Renal cortical epithelial cell (primary cell): ENCODE results near the gene CELA2B. TPM values are rescaled to one million over a fixed set of nuclear protein-coding genes. Genes with fewer than 3 reads are reported as not detected.
"Not testable (repeated sequence)": the region's sequence is repeated elsewhere in the genome, so short reads cannot be mapped to it uniquely, and the experiment has no call there.

Experiments used
- DNase-seq: peaks from one replicate; pipeline ENCODE4 v3.0.0-alpha.2; 2011; ENCODE audit warnings: low read depth
- total RNA-seq: library from RNA; depleted of rRNA; stranded (reverse); fragments of >200 nt; gene quantifications from 2 replicates; pipeline ENCODE4 v1.2.3, GENCODE V29; 2014

Gene CELA2B
- total RNA-seq, 1 donor from 2014 or later, result not detected

DNA sequence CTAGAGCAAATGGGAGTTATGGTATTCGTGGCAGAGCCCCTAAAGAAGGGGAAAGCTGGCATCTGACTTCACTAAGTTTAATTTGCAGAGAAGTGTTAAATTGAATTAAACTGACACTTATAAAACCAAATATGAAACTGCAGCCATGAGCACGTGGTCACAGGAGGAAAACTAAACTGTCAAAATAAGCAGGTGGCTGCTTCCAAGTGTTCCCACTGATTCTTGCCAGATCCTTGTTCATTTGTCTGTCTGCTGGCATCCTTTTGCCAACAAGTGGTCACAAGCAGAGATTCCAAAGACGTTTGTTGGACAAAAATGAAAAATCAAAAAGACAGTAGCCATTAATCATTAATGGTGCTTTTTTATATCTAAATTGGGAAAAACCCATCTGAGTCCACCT, 6.5 kb upstream of the CELA2B start:
- no peak for DNase-seq

DNA sequence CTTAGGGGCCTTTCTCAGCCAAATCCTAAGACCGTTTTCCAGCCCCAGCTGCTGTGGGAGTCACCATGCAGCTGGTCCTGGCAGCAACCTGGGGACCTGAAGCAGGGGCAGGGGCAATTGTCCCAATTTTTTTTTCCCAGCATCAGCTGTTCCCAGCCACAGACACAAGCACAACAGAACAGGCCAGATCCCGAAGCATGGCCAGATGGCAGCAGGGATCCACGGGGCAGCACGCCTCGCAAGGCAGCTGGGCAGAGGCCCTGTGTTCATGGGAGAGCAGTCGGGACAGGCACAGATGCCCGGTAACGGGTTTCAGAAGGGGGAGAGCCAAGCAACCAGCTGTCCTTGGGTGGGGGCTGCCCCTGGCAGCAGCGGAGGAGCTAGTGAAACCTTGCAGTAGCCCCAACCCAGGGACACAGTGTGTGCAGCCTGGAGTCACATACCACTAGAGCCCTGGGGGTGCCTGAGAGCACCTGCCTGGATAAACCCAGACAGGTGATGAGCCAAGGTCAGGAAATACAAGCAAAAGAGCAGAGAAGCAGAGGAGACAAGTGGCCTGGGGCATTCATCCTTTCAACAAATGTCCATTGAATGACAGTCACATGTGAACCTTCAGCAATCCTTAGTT, 6.0 kb upstream of the CELA2B start:
- DNase-seq, result not testable (repeated sequence)

- not testable (repeated sequence) for DNase-seq
Measured at GRCh38 chr1:15471067-15471466, 4.8 kb upstream of the CELA2B start.

GRCh38 chr1:15471723-15472122, 4.2 kb upstream of the CELA2B start:
- not testable (repeated sequence) for DNase-seq

DNA sequence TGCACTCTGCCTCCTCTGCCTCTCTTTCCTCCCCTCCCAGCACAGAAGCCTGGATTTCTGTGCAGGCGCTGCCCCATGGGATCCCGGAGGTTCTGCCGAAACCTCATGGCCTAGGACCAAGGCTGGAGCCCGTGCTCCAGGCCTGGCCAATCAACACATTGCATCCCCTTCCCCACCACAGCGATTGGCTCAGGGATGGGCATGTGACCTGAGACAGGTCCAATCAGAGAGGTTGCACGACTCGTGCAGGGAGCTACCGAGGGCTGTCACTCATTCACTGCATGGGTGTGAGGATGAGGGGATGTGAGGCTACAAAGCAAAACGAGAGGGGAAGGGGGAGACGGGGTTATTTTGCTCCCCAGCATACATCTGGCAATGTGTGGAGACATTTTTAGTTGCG, 3.3 kb upstream of the CELA2B start:
- DNase-seq, result no peak

DNA sequence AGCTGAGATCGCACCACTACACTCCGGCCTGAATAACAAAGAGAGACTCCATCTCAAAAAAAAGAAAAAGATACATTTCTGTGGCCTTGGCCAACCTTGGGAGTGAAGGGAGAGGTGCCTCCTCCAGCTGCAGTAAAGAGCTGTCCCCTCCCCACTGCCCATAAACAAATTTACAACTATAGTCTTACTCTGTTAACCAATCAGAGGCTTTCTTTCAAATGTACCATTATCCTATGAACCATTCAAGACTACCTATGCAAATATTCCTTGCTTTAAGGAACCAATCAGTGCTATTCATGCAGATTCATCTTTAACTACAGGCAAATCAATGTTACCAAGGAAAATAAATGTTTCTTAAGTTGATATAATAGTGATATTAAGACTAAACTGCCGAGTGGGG, 1.0 kb downstream of the CELA2B start:
- no peak for DNase-seq

- no peak for DNase-seq
Measured at GRCh38 chr1:15477646-15478212, 1.8 kb downstream of the CELA2B start.

- no peak for DNase-seq
Measured at GRCh38 chr1:15479654-15480347, 3.9 kb downstream of the CELA2B start.

- DNase-seq, result not testable (repeated sequence)
Measured at GRCh38 chr1:15482455-15482854, 6.6 kb downstream of the CELA2B start.

GRCh38 chr1:15482983-15483543, 7.2 kb downstream of the CELA2B start:
- DNase-seq, result not testable (repeated sequence)

DNA sequence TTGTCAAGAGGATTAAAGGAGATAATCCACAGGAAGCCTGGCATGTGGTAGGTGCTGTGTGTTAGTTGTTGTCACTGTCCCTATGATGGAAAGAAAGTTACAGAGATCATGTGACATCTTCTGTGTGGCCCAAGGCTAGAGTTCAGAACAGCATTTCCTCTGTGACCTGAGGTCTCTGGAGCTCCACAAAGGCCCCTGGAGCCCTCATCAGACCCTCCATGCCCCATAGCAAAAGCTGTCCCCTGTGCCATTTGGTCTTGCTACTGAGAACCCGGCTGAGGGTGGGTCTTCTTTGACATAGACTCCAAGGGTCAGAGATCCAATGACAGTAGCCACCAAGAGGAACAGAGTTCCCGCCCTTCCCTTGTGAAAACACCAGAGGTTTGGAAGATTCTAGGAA, 8.1 kb downstream of the CELA2B start:
- DNase-seq, result no peak

DNA sequence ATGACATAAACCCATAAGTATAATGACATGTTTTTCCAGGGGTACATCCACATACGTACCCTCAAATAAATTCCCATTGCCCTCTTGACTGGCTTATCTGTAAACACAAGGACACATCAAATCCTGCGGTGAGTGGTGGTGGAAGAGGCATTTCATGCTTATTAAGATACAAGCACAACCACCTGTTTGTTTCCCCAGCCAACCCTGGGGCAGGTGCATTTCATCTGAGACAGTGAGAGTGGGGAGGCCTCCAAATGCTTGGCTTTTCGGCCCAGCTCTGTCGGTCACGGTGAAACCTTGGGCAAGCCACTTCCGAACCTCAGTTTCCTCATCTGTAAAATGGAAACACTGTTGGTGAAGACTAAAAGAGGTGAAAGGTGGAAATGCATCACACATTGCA, 8.5 kb downstream of the CELA2B start:
- not testable (repeated sequence) for DNase-seq

GRCh38 chr1:15485636-15486035, 9.7 kb downstream of the CELA2B start:
- DNase-seq, result no peak

DNA sequence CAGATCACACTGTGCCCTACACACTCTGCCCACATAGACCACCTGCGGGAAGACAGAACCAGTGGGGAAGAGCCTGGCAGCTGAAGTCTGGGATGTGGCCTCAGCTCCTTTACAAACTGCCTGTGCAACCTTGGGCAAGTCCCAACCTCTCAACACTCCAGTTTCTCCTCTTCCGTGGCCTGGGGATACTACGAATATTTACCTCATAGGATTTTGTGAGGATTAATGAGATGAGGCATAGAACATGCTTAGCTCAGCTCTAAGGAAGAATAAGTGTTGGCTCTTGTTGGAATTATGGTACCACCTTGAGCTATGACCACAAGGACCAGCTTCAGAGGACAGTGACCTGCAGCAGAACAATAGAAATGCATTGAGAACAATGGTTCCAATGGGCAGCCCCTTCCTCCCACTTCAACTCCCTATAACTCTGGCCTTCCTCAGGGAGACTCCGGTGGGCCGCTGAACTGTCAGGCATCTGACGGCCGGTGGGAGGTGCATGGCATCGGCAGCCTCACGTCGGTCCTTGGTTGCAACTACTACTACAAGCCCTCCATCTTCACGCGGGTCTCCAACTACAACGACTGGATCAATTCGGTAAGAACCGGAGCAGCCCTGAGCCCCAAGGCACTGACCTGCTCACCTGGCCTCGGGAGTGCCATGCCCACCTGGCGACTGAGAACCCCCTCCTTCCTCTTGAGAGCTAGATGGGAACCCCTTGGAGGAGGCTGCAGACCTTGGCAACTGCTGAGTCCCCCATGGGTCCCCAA, 11.1 kb downstream of the CELA2B start:
- not testable (repeated sequence) for DNase-seq

GRCh38 chr1:15488371-15488770, 12.5 kb downstream of the CELA2B start:
- DNase-seq, result no peak

- no peak for DNase-seq
Measured at GRCh38 chr1:15489052-15489736, 13.3 kb downstream of the CELA2B start.

DNA sequence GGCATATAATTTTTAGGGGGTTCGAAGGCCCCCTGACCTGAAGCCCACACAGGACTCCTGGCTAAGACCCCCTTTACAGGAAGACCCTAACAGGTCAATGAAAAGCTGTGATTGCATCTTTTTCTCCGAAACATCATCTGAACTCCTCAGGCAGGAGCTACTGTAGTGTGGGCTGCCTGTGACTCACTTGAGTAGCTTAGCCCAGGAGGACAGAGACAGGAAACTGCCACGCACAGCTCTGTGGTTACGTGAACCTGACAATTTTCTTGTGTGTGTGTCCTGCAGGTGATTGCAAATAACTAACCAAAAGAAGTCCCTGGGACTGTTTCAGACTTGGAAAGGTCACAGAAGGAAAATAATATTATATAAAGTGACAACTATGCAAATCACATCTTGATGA, 15.1 kb downstream of the CELA2B start:
- peak; percentile 17 for DNase-seq

GRCh38 chr1:15492596-15492995, 16.7 kb downstream of the CELA2B start:
- DNase-seq, result no peak

- DNase-seq, result no peak
Measured at GRCh38 chr1:15493869-15494390, 18.0 kb downstream of the CELA2B start.

DNA sequence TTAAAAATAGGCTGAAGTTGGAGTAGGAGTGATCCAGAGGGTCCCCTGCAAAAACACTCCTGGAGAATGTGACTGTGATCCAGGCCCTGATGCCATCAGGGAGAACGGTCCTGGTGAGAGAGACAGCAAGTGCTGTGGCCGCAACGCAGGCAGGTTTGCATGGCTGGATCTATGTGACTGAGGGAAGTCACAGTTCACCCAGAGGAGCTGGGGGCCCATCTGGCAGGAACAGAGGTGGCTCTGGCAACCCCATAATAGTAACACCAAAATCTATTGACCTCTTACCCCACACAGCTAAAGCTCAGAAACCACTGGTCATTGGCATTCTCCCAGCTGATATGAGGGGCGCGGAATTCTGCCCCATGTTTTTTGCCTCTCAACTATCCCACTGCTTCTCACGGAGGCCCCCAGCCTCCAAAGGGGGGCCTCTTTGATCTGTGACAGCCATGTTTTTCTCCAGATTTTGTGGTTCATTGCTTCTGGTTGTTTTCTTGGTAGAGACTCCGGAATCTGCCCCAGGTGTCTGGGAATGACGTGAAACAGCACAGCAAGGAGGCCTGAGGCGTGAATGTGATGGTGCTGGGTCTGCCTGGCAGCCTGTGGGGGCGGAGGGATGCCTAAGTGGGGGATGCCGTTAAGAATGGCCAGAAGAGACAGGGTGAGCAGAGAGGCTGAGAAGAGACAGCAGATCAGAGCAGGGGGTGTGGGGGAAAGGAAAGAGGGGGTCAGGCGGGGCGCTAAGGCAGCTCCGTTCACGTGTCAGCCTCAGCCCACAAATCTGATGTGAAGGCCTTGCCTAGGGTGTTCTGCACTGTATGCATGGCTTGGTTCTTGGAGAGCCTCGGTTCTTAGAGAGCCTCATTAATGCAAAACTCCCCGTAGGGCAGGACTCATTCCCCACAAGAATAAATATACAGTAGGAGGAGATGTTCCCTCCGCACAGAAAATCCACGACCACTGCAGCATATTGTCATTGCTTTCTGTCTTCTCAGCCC, 24.6 kb downstream of the CELA2B start:
- peak; percentile 15 for DNase-seq
